BE2C (cell line): ENCODE results near the gene CPE.

Experiments
- DNase-seq: peaks from one replicate; pipeline ENCODE4 v3.0.0-alpha.2; 2020
- H3K27me3 ChIP-seq: fragments of 250-450 bp; sonication (Bioruptor Pico); 2 replicates; pipeline ENCODE4 v1.5.1; 2020; ENCODE audit warnings: mild to moderate bottlenecking
- H3K36me3 ChIP-seq: fragments of 250-450 bp; sonication (Bioruptor Pico); 2 replicates; pipeline ENCODE4 v1.5.1; 2020; ENCODE audit warnings: mild to moderate bottlenecking
- H3K4me1 ChIP-seq: fragments of 250-450 bp; sonication (Bioruptor Pico); 2 replicates; pipeline ENCODE4 v1.5.1; 2020
- H3K4me3 ChIP-seq: 2 replicates; pipeline ENCODE4 v1.5.1; 2011; ENCODE audit warnings: low read depth, low read length
- H3K9me3 ChIP-seq: fragments of 250-450 bp; sonication (Bioruptor Pico); 2 replicates; pipeline ENCODE4 v1.5.1; 2020
- TF ChIP-seq, protein P1 (sequence below): IDR thresholded peaks from 2 replicates; pipeline ENCODE4 v1.5.1; 2012; ENCODE audit warnings: mild to moderate bottlenecking, low read depth, low read length

CPE gene

DNA sequence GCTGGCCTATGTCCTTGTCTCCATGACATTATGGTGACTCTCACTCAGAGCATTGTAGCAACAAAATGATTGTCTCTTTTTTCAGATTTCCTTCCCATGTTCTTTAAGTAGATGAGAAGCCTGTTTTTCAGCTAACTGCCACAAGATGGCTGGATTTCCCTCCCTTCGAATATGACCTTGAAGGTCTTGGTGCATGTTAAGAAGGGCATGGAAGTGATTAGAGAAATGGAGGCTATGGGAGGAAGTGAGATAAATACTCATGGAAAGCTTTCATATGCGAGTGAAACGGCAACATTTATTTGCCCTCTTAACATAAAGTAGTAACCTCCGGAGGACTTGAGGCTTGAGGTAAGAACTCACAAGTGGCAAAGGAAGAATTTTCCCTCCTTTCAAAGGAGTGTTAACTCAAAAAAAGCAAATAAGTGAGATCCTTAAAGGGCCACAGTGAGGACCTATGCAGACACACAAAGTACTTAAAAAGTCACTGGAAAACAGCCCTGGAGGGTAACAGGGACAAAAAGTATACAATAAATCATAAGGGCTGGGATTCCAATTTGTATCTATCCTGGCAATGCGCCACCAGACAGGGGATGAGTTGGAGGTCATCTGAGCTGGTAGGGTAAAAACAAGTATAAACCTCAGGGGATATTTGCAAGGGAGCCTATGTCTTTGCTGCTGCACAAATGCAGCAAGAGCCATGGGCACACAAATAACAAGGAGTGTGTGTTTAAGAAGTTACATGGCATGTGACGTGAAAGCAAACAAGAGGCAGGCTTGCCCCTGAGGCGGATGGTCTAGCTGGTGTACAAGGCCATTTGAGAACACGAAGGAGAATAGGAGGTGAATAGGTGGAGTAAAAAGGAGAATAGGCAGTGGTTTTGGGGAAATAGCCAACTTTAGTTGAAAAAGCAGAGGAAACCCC lies 96.2 kb downstream of the CPE start:
- Histone ChIP-seq H3K4me1 (no peaks in the 10 kb centered on the region), H3K27me3 (no peaks in the 10 kb centered on the region), H3K4me3 (no peak overlapping the region), H3K36me3 (no peaks in the 10 kb centered on the region), H3K9me3 (no peaks in the 10 kb centered on the region; the same call in 1 of the 2 replicates)
- TF ChIP-seq, protein P1, sequence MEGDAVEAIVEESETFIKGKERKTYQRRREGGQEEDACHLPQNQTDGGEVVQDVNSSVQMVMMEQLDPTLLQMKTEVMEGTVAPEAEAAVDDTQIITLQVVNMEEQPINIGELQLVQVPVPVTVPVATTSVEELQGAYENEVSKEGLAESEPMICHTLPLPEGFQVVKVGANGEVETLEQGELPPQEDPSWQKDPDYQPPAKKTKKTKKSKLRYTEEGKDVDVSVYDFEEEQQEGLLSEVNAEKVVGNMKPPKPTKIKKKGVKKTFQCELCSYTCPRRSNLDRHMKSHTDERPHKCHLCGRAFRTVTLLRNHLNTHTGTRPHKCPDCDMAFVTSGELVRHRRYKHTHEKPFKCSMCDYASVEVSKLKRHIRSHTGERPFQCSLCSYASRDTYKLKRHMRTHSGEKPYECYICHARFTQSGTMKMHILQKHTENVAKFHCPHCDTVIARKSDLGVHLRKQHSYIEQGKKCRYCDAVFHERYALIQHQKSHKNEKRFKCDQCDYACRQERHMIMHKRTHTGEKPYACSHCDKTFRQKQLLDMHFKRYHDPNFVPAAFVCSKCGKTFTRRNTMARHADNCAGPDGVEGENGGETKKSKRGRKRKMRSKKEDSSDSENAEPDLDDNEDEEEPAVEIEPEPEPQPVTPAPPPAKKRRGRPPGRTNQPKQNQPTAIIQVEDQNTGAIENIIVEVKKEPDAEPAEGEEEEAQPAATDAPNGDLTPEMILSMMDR, result no peak
- no peak for DNase-seq

GRCh38 chr4:165475706-165476070 lies 96.9 kb downstream of the CPE start:
- H3K27me3 ChIP-seq, result no peaks in the 10 kb centered on the region
- H3K4me3 ChIP-seq, result no peak overlapping the region
- TF ChIP-seq, protein P1, result no peak
- DNase-seq, result no peak
- H3K4me1 ChIP-seq, result no peaks in the 10 kb centered on the region
- H3K9me3 ChIP-seq, result no peaks in the 10 kb centered on the region; the same call in 1 of the 2 replicates
- H3K36me3 ChIP-seq, result no peaks in the 10 kb centered on the region

- H3K4me3 ChIP-seq, result no peak overlapping the region
Measured at GRCh38 chr4:165476214-165477098, 97.6 kb downstream of the CPE start.

DNA sequence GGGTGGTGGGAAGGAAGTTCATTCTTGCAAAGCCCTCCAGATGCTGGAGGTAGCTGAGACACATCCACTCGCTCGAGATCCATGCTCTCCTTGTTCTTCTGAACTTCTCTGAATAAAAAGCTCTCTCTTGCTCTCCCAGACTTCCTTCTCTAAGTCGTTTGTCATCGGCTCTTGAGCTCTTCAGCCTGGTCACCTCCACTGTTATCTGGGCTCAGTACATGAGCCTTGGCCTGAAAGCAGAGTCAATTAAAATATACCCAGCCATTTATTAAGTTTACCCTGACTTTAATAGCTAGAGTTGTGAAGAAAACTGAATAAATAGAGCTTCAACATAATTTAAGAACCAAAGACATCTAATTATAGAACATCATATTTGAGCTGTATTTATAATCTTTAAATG lies 99.0 kb downstream of the CPE start:
- Histone ChIP-seq H3K36me3 (no peaks in the 10 kb centered on the region), H3K27me3 (no peaks in the 10 kb centered on the region), H3K4me1 (no peaks in the 10 kb centered on the region), H3K9me3 (no peaks in the 10 kb centered on the region; the same call in 1 of the 2 replicates), H3K4me3 (no peak overlapping the region)
- DNase-seq, result no peak
- TF ChIP-seq, protein P1, result no peak

More at GRCh38 chr4:165476214-165477098, 97.6 kb downstream of the CPE start:
- no peaks in the 10 kb centered on the region; the same call in 1 of the 2 replicates for H3K9me3 ChIP-seq
- TF ChIP-seq, protein P1, result no peak
- no peaks in the 10 kb centered on the region for H3K4me1 ChIP-seq
- no peak for DNase-seq
- H3K27me3 ChIP-seq, result no peaks in the 10 kb centered on the region
- no peaks in the 10 kb centered on the region for H3K36me3 ChIP-seq

DNA sequence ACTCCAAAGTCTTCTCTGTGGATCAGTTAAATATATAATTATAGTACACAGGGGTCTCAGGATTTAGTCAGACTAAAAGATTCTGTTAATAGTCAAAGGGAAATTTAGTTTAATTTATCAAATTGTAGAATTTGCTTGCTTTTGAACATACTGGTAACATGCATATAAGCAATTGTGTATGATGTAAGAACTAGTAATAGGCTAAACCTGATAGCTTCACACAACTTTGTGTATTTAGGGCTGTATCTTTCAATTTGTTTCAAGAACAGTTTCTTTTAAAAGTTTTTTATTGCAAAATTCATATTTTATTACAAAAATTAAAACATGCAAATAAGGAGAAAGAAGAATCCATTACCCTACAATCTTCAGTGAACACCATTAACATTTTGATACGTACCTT lies 99.5 kb downstream of the CPE start:
- Histone ChIP-seq H3K9me3 (no peaks in the 10 kb centered on the region; the same call in 1 of the 2 replicates), H3K36me3 (no peaks in the 10 kb centered on the region), H3K4me3 (no peak overlapping the region), H3K27me3 (no peaks in the 10 kb centered on the region), H3K4me1 (no peaks in the 10 kb centered on the region)
- no peak for DNase-seq
- TF ChIP-seq, protein P1, result no peak
